ENCODE data around the gene SLC35A3.

- TF ChIP-seq CTCF (IDR thresholded peaks at IDR 0.05) (no peak), ZFX (IDR thresholded peaks at IDR 0.05; ENCODE audit: borderline replicate concordance) (no peak)
Observed at GRCh38 chr1:100077531-100077930, 107.7 kb downstream of the SLC35A3 start.
